ENCODE results near the gene LMAN1L. TPM values are rescaled to one million over a fixed set of nuclear protein-coding genes. Genes with fewer than 3 reads are reported as not detected.

Gene LMAN1L
- not detected for total RNA-seq

GRCh38 chr15:74812533-74812932, at the start of gene LMAN1L:
Gene LMAN1L, plus strand, starts transcription at chr15:74812835. Its CDS starts 20 bp downstream, at chr15:74812855.
- peaks cover 22% of the 10 kb centered on the region for H3K4me1 ChIP-seq
- TF ChIP-seq POLR2AphosphoS5 (IDR thresholded peaks at IDR 0.05; ENCODE audit: insufficient read depth in 1 of 2, low read depth in 1 of 2) = no peak
- TF ChIP-seq POLR2A (IDR thresholded peaks at IDR 0.05) = no peak
- no peak for TF ChIP-seq CTCF (IDR thresholded peaks at IDR 0.05)
- no peak for DNase-seq (ENCODE audit: extremely low spot score in 2 of 2)
- no peak within 1 kb of the TSS for H3K27ac ChIP-seq
- no peak within 1 kb of the TSS for H3K4me3 ChIP-seq
- no peaks in the 10 kb centered on the region for H3K9me3 ChIP-seq
- H3K27me3 ChIP-seq = no peaks in the 10 kb centered on the region
- intact Hi-C loops (cut with DNase I) = no loop called here
- H3K36me3 ChIP-seq = no peaks in the 10 kb centered on the region

GRCh38 chr15:74763416-74763815, 49.2 kb upstream of the LMAN1L start:
- Histone ChIP-seq H3K27me3 (no peaks in the 10 kb centered on the region), H3K4me3 (no peak overlapping the region), H3K4me1 (peaks cover 4% of the 10 kb centered on the region), H3K9me3 (no peaks in the 10 kb centered on the region), H3K27ac (no peak overlapping the region), H3K36me3 (no peaks in the 10 kb centered on the region)
- intact Hi-C loops (cut with DNase I) = no loop called here
- DNase-seq (ENCODE audit: extremely low spot score in 2 of 2) = no peak
- TF ChIP-seq POLR2AphosphoS5 (IDR thresholded peaks at IDR 0.05; ENCODE audit: insufficient read depth in 1 of 2, low read depth in 1 of 2) (no peak), CTCF (IDR thresholded peaks at IDR 0.05) (no peak), POLR2A (IDR thresholded peaks at IDR 0.05) (no peak)

GRCh38 chr15:74767167-74768098, 45.2 kb upstream of the LMAN1L start:
- no peaks in the 10 kb centered on the region for H3K36me3 ChIP-seq
- H3K9me3 ChIP-seq = no peaks in the 10 kb centered on the region
- intact Hi-C loops (cut with DNase I) = loop anchor here (5.0 kb wide), 1 partner anchor 135 kb away; no protein-coding TSS in a partner anchor
- TF ChIP-seq POLR2AphosphoS5 (IDR thresholded peaks at IDR 0.05; ENCODE audit: insufficient read depth in 1 of 2, low read depth in 1 of 2) (no peak), CTCF (IDR thresholded peaks at IDR 0.05) (no peak), POLR2A (IDR thresholded peaks at IDR 0.05) (no peak)
- H3K27ac ChIP-seq = no peak overlapping the region
- DNase-seq (ENCODE audit: extremely low spot score in 2 of 2) = no peak
- no peaks in the 10 kb centered on the region for H3K27me3 ChIP-seq
- no peak overlapping the region for H3K4me3 ChIP-seq
- H3K4me1 ChIP-seq = peaks cover 20% of the 10 kb centered on the region

GRCh38 chr15:74768099-74768770, 44.4 kb upstream of the LMAN1L start:
- TF ChIP-seq POLR2AphosphoS5 (IDR thresholded peaks at IDR 0.05; ENCODE audit: insufficient read depth in 1 of 2, low read depth in 1 of 2) = no peak
- no peak for TF ChIP-seq POLR2A (IDR thresholded peaks at IDR 0.05)
- TF ChIP-seq CTCF (IDR thresholded peaks at IDR 0.05) = no peak
- no peaks in the 10 kb centered on the region for H3K9me3 ChIP-seq
- DNase-seq (ENCODE audit: extremely low spot score in 2 of 2) = no peak
- H3K27ac ChIP-seq = no peak overlapping the region
- H3K4me1 ChIP-seq = peaks cover 27% of the 10 kb centered on the region
- no peaks in the 10 kb centered on the region for H3K36me3 ChIP-seq
- H3K27me3 ChIP-seq = no peaks in the 10 kb centered on the region
- intact Hi-C loops (cut with DNase I) = loop anchor here (5.0 kb wide), 1 partner anchor 136 kb away; no protein-coding TSS in a partner anchor
- H3K4me3 ChIP-seq = no peak overlapping the region

Data from vagina (tissue), 2 donors.